Subcutaneous adipose tissue (tissue), 4 donors: Measurements from ENCODE around the gene DVL3. TPM values are rescaled to one million over a fixed set of nuclear protein-coding genes. Genes with fewer than 3 reads are reported as not detected.

Experiments
- CTCF ChIP-seq: fragments of 450-650 bp; IDR thresholded peaks from one replicate; pipeline ENCODE4 v1.5.1; 2016; ENCODE audit warnings: low read depth, mild to moderate bottlenecking, control low read depth, antibody characterized with exemption, moderate library complexity
- total RNA-seq, 4 donors: library from RNA; depleted of rRNA; stranded (reverse); fragments of >200 nt; gene quantifications; one replicate each; pipeline ENCODE4 v1.1.0, GENCODE V29; 2016

DVL3 gene
- total RNA-seq, 4 donors from 2014 or later = 18.9 to 57.3 (median 32.6) TPM

GRCh38 chr3:184168363-184169120 is 13.4 kb downstream of the DVL3 start:
- no peak for TF ChIP-seq CTCF

GRCh38 chr3:184169896-184170875 is 15.0 kb downstream of the DVL3 start:
- TF ChIP-seq CTCF = no peak

- no peak for TF ChIP-seq CTCF
These were observed 16.4 kb downstream of the DVL3 start for GRCh38 chr3:184171562-184171961.

DNA sequence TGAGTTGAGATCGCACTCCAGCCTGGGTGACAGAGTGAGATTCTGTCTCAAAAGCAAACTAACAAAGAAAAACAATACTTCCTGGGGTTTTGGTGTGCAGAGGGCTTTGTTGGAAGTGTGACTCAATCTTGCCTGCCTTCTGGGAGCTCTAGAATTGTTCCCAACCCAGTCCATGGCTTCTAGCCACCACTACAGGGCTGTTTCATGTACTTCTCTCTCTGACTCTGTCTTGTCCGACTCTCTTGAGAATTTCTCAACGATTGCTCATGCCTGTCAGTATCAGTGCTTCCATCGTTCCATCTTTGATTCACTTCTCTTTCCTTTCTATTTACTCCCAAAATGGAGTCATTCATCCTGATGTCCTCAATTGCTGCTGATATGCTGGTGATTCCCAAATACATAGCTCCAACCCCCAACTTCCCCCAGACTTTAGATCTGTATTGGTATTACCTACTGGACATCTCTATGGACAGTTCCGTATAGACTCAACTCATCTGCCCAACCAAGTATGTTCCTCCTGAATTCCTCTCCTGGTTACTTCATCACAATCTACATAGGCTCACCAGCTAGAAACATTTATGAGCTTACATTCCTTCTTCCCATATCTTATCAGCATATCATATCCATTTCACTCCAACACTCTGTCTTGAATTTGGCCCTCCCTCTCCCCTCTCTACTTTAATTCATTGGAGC is 17.6 kb downstream of the DVL3 start:
- no peak for TF ChIP-seq CTCF

GRCh38 chr3:184173374-184173722 is 18.2 kb downstream of the DVL3 start:
- TF ChIP-seq CTCF = no peak

GRCh38 chr3:184174284-184174645 is 19.1 kb downstream of the DVL3 start:
- no peak for TF ChIP-seq CTCF
